Neuronal stem cell (in vitro differentiated cells): ENCODE results near the gene CSH1.

Experiments
- DNase-seq: peaks from one replicate; pipeline ENCODE4 v3.0.0-alpha.2; 2013; ENCODE audit warnings: low spot score
- H2AFZ ChIP-seq: one replicate; pipeline ENCODE4 v1.6.1; 2013; ENCODE audit warnings: mild to moderate bottlenecking, low read length, inconsistent platforms
- H2AK5ac ChIP-seq: 2 replicates; pipeline ENCODE4 v1.6.1; 2013; ENCODE audit warnings: low read depth, mild to moderate bottlenecking, inconsistent platforms, low read length, moderate library complexity, mixed read lengths
- H2BK120ac ChIP-seq: 2 replicates; pipeline ENCODE4 v1.6.1; 2013; ENCODE audit warnings: low read depth, mild to moderate bottlenecking, inconsistent platforms, low read length, moderate library complexity, mixed read lengths
- H2BK12ac ChIP-seq: one replicate; pipeline ENCODE4 v1.6.1; 2013; ENCODE audit warnings: low read length, inconsistent platforms
- H2BK15ac ChIP-seq: 2 replicates; pipeline ENCODE4 v1.6.1; 2013; ENCODE audit warnings: mild to moderate bottlenecking, low read length, inconsistent platforms, mixed read lengths
- H2BK5ac ChIP-seq: one replicate; pipeline ENCODE4 v1.6.1; 2013; ENCODE audit warnings: inconsistent platforms, mild to moderate bottlenecking, low read length, moderate library complexity
- H3K14ac ChIP-seq: one replicate; pipeline ENCODE4 v1.6.1; 2013; ENCODE audit warnings: low read length, inconsistent platforms
- H3K18ac ChIP-seq: 2 replicates; pipeline ENCODE4 v1.6.1; 2013; ENCODE audit warnings: low read length, inconsistent platforms
- H3K23ac ChIP-seq: 2 replicates; pipeline ENCODE4 v1.6.1; 2013; ENCODE audit warnings: low read depth, mild to moderate bottlenecking, mixed read lengths, low read length, inconsistent platforms; ENCODE audit not compliant: poor library complexity
- H3K27ac ChIP-seq: replicated peaks from 3 replicates; pipeline ENCODE4 v1.5.1; 2013; ENCODE audit warnings: low read length, inconsistent platforms
- H3K27me3 ChIP-seq, 3 experiments: 2 replicates each; pipeline ENCODE4 v1.6.1; 2013; ENCODE audit warnings: low read length in 3 of 3, mild to moderate bottlenecking in 2 of 3, inconsistent platforms in 1 of 3, low read depth in 1 of 3, mixed read lengths in 1 of 3, moderate library complexity in 1 of 3; ENCODE audit not compliant: control insufficient read depth in 3 of 3, insufficient read depth in 3 of 3
- H3K36me3 ChIP-seq, 2 donors: replicated peaks in 1 of 2; 2 replicates each; pipeline ENCODE4 v1.6.1; 2013; ENCODE audit warnings: low read length in 2 of 2; ENCODE audit not compliant: control insufficient read depth in 2 of 2, insufficient read depth in 2 of 2
- H3K4ac ChIP-seq: 2 replicates; pipeline ENCODE4 v1.6.1; 2013; ENCODE audit warnings: inconsistent platforms, mild to moderate bottlenecking, low read length, moderate library complexity
- H3K4me1 ChIP-seq, 2 donors: 1 replicate in 1 of 2; 2 replicates in 1 of 2; pipeline ENCODE4 v1.6.1; 2013; ENCODE audit warnings: low read length in 2 of 2, low read depth in 1 of 2; ENCODE audit not compliant: control insufficient read depth in 2 of 2, insufficient read depth in 1 of 2
- H3K4me2 ChIP-seq: one replicate; pipeline ENCODE4 v1.6.1; 2013; ENCODE audit warnings: mild to moderate bottlenecking, low read length, inconsistent platforms; ENCODE audit not compliant: insufficient read depth, poor library complexity, severe bottlenecking
- H3K4me3 ChIP-seq, 2 donors: 2 replicates each; pipeline ENCODE4 v1.5.1; 2013; ENCODE audit warnings: low read length in 2 of 2, mild to moderate bottlenecking in 2 of 2, inconsistent platforms in 1 of 2, moderate library complexity in 1 of 2
- H3K79me1 ChIP-seq: one replicate; pipeline ENCODE4 v1.6.1; 2013; ENCODE audit warnings: low read depth, mild to moderate bottlenecking, inconsistent platforms, low read length, moderate library complexity
- H3K9ac ChIP-seq: one replicate; pipeline ENCODE4 v1.6.1; 2013; ENCODE audit warnings: mild to moderate bottlenecking, low read depth, low read length, inconsistent platforms; ENCODE audit not compliant: poor library complexity
- H3K9me3 ChIP-seq, 2 donors: replicated peaks in 1 of 2; 2 replicates each; pipeline versions ENCODE3 to v1.6.1; 2013; ENCODE audit warnings: low read length in 2 of 2, mild to moderate bottlenecking in 2 of 2, inconsistent platforms in 1 of 2, low read depth in 1 of 2, mixed read lengths in 1 of 2, moderate library complexity in 1 of 2; ENCODE audit not compliant: control insufficient read depth in 2 of 2, insufficient read depth in 1 of 2
- H4K8ac ChIP-seq: one replicate; pipeline ENCODE4 v1.6.1; 2013; ENCODE audit warnings: low read depth, mild to moderate bottlenecking, inconsistent platforms, low read length, moderate library complexity
- H4K91ac ChIP-seq: one replicate; pipeline ENCODE4 v1.6.1; 2013; ENCODE audit warnings: low read length, low read depth, mild to moderate bottlenecking, inconsistent platforms; ENCODE audit not compliant: poor library complexity
- WGBS, 2 donors: extraction: QIAGEN DNeasy Blood & Tissue Kit; methylation state at CpG; one replicate each; pipeline ENCODE4 v1.1.7; 2013; ENCODE audit warnings: missing lambda C conversion rate in 2 of 2, mixed read lengths in 1 of 2; ENCODE audit not compliant: insufficient read length in 2 of 2, insufficient replicate concordance in 1 of 2; ENCODE audit errors: extremely low coverage in 2 of 2; 5-methylcytosine and 5-hydroxymethylcytosine counted together

CSH1 gene

DNA sequence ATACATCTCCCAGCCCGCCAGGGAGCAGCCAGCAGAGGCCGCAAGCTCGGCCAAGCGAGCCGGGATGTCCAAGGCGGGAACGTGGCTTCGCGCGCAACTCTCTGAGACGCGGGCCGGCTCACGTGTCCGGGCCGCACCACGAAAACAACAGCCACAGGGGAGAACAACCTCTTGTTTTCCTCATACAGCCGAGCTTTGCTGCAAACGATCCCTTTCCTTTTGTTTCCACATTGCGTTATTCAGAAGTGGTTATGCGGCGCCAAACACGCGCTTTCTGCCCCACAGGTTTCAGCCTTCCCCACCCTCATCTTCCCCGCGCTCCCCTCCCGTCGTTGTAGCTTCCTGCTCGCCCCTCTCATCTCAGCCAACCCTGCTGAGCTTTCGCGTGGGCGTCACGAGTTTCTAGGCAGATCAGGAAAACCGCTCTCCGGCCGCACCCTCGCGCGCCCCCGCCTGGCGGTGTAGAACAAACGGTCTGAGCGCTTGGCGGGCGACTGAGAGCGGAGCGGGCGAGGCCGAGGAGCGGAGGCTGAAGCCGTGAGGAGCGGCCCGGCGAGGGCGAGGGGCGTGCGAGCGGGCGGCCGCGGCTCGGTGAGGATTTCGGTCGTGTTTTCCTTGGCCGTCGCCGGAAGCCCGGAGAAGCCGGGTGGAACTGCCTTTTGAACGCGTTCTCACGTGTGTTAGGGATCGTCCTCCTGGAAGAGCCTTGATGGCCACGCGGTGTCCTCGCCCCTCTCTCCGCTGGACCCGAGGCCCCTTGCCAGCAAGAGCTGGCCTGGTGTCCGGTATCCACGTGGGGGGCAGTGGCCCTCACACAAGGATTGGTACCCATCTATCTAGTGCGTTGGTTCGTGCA is 47.3 kb downstream of the CSH1 start:
- peak; percentile 61 for DNase-seq
- Histone ChIP-seq H3K4me1 (peaks cover 0 to 3% of the 10 kb centered on the region in 2 donors), H3K27me3 (peaks cover 0 to 7% (median 0%) of the 10 kb centered on the region in 3 experiments), H3K79me1 (no peaks in the 10 kb centered on the region), H2AK5ac (peak overlapping the region; percentile 36), H2BK12ac (peak overlapping the region; percentile 26), H2BK120ac (no peak overlapping the region), H3K4ac (no peak overlapping the region), H4K91ac (peak overlapping the region; percentile 33), H3K27ac (no peak overlapping the region), H3K9ac (no peak overlapping the region), H4K8ac (peak overlapping the region; percentile 87), H3K18ac (peak overlapping the region; percentile 50), H3K4me3 (peak overlapping the region in 1 of 2 donors; percentile 53), H2BK5ac (no peak overlapping the region), H3K9me3 (peaks cover 0 to 10% of the 10 kb centered on the region in 2 donors), H3K14ac (no peak overlapping the region), H2AFZ (peak overlapping the region; percentile 56), H3K36me3 (no peaks in the 10 kb centered on the region), H2BK15ac (no peak overlapping the region), H3K23ac (peak overlapping the region; percentile 75), H3K4me2 (peak overlapping the region; percentile 38)
- WGBS, 2 donors = no CpG with 5 or more reads among the region's 82 CpGs

DNA sequence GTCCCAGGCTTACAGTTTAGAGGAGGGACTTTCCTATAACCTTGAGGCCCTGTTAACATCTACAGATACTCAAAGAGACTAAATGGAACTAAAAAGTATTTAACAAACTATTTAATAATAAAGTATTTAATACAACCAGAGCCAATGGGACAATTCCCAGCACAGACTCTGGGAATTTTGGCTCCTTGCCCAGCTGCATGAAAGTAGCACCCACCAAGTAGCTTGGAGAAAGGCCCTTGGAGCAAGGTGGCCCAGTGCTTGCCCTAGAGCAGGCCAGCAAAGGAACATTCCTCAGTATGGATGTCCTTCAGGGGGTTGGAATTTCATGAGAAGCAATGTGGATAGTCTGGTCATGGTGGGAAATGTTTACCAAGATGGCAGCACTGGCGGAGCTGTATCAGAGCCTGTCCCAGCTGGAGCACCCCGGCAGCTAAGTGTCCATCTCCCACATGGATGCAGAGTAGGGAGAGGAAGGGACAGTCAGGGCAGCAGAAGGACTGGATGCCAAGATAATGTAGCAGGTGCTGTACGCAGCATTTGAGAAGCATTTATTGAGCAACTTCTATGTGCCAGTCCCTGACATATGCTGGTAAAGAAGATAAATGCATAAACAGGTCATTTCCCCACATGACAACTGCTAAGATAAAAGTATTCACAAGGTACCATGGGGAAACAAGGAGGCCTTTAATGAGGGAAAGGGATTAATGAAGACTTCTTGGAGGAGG is 48.7 kb downstream of the CSH1 start:
- H3K18ac ChIP-seq = no peak overlapping the region
- no peak overlapping the region for H3K4me3 ChIP-seq
- H4K91ac ChIP-seq = no peak overlapping the region
- no peak overlapping the region for H2BK5ac ChIP-seq
- H3K4ac ChIP-seq = no peak overlapping the region
- H2AK5ac ChIP-seq = no peak overlapping the region
- H2AFZ ChIP-seq = no peak overlapping the region
- no peak overlapping the region for H3K23ac ChIP-seq
- H3K27me3 ChIP-seq = peaks cover 0 to 7% (median 0%) of the 10 kb centered on the region in 3 experiments
- no peak overlapping the region for H3K27ac ChIP-seq
- H3K79me1 ChIP-seq = no peaks in the 10 kb centered on the region
- H3K36me3 ChIP-seq = no peaks in the 10 kb centered on the region
- H2BK120ac ChIP-seq = no peak overlapping the region
- no peak overlapping the region for H2BK15ac ChIP-seq
- no CpG with 5 or more reads among the region's 3 CpGs for WGBS, 2 donors
- H3K4me1 ChIP-seq = peaks cover 3 to 4% of the 10 kb centered on the region in 2 donors
- no peak overlapping the region for H4K8ac ChIP-seq
- H2BK12ac ChIP-seq = no peak overlapping the region
- no peak overlapping the region for H3K4me2 ChIP-seq
- H3K9me3 ChIP-seq = peaks cover 0 to 10% of the 10 kb centered on the region in 2 donors
- H3K9ac ChIP-seq = no peak overlapping the region
- DNase-seq = no peak
- H3K14ac ChIP-seq = no peak overlapping the region

DNA sequence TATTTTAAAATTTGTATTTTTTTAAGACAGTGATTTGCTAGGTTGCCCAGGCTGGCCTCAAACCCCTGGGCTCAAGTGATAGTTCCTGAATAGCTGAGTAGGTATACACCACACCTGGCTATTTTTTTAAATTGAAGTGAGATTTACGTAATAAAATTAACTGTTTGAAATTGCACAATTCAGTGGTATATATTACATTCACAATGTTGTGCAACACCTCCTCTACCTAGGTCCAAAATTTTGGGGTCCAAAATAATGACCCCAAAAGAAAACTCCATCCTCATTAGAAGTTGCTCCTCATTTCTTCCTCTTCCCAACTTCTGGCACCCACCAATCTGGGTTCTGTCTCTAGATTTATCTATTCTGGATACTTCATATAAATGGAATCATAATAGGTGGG is 50.9 kb downstream of the CSH1 start:
- Histone ChIP-seq H3K18ac (no peak overlapping the region), H3K4me3 (no peak overlapping the region), H4K91ac (no peak overlapping the region), H2BK5ac (no peak overlapping the region), H3K27me3 (peaks cover 0 to 7% (median 0%) of the 10 kb centered on the region in 3 experiments), H3K27ac (no peak overlapping the region), H2BK15ac (no peak overlapping the region), H3K4ac (no peak overlapping the region), H3K4me1 (peaks cover 9 to 11% of the 10 kb centered on the region in 2 donors), H3K79me1 (peaks cover 4% of the 10 kb centered on the region), H3K9me3 (peaks cover 0 to 10% of the 10 kb centered on the region in 2 donors), H3K36me3 (no peaks in the 10 kb centered on the region), H3K23ac (no peak overlapping the region), H2BK120ac (no peak overlapping the region), H2AK5ac (no peak overlapping the region), H2AFZ (no peak overlapping the region), H3K14ac (no peak overlapping the region), H4K8ac (no peak overlapping the region), H3K9ac (no peak overlapping the region), H3K4me2 (no peak overlapping the region), H2BK12ac (no peak overlapping the region)
- no CpG with 5 or more reads among the region's 1 CpG for WGBS, 2 donors
- no peak for DNase-seq
